ENCODE data around the gene ZNF318.

DNA sequence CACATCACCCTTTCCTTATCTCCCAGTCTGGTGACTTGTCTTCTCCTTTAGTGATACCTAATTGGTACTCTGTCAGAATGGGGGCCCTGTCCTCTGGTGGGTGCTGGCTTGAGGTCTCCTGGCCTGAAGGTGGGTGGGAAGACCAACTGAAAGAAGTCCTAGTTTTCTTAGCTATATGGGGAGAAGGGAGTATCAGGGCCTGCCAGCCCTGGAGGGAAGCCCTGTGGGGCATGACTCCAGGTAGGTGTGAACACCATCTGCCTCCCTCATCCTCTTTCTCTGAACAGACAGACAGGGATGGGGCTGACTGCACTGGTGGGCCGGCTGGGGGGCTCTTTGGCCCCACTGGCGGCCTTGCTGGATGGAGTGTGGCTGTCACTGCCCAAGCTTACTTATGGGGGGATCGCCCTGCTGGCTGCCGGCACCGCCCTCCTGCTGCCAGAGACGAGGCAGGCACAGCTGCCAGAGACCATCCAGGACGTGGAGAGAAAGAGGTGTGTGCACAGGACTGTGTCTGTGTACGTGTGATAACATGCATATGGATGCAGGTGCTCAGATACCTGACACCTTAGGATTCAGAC lies 65.6 kb downstream of the ZNF318 start:
- TF ChIP-seq FOXM1 (IDR thresholded peaks at IDR 0.05; ENCODE audit: borderline replicate concordance) (no peak), HDGF (IDR thresholded peaks at IDR 0.05; ENCODE audit: borderline replicate concordance) (no peak), BHLHE40 (IDR thresholded peaks at IDR 0.05; ENCODE audit: borderline replicate concordance) (no peak), ARNT (IDR thresholded peaks at IDR 0.05) (no peak), ELF4 (IDR thresholded peaks at IDR 0.05) (no peak), TARDBP (IDR thresholded peaks at IDR 0.05) (no peak)

Data from HEK293T (cell line).